ENCODE measurements around the gene MYL7. TPM values are rescaled to one million over a fixed set of nuclear protein-coding genes. Genes with fewer than 3 reads are reported as not detected.

The MYL7 gene
- total RNA-seq, 1 donor from 2014 or later, result 518 TPM

GRCh38 chr7:44159824-44160630 lies 18.9 kb upstream of the MYL7 start:
- no peaks in the 10 kb centered on the region for H3K27me3 ChIP-seq (ENCODE audit: low read depth)
- no peak overlapping the region for H3K4me3 ChIP-seq
- TF ChIP-seq, protein P1, sequence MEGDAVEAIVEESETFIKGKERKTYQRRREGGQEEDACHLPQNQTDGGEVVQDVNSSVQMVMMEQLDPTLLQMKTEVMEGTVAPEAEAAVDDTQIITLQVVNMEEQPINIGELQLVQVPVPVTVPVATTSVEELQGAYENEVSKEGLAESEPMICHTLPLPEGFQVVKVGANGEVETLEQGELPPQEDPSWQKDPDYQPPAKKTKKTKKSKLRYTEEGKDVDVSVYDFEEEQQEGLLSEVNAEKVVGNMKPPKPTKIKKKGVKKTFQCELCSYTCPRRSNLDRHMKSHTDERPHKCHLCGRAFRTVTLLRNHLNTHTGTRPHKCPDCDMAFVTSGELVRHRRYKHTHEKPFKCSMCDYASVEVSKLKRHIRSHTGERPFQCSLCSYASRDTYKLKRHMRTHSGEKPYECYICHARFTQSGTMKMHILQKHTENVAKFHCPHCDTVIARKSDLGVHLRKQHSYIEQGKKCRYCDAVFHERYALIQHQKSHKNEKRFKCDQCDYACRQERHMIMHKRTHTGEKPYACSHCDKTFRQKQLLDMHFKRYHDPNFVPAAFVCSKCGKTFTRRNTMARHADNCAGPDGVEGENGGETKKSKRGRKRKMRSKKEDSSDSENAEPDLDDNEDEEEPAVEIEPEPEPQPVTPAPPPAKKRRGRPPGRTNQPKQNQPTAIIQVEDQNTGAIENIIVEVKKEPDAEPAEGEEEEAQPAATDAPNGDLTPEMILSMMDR (IDR thresholded peaks at IDR 0.05; ENCODE audit: borderline replicate concordance), result no peak
- H3K4me1 ChIP-seq, result peaks cover 13% of the 10 kb centered on the region
- no peaks in the 10 kb centered on the region for H3K36me3 ChIP-seq
- no peak for DNase-seq
- H3K27ac ChIP-seq (replicated peaks), result no peak overlapping the region
- intact Hi-C loops (cut with micrococcal nuclease), result no loop called here
- no peaks in the 10 kb centered on the region for H3K9me3 ChIP-seq (replicated peaks)

GRCh38 chr7:44158873-44159631 lies 17.9 kb upstream of the MYL7 start:
- Histone ChIP-seq H3K9me3 (replicated peaks) (no peaks in the 10 kb centered on the region), H3K4me3 (no peak overlapping the region), H3K27me3 (ENCODE audit: low read depth) (no peaks in the 10 kb centered on the region), H3K27ac (replicated peaks) (no peak overlapping the region), H3K36me3 (no peaks in the 10 kb centered on the region), H3K4me1 (peaks cover 13% of the 10 kb centered on the region)
- intact Hi-C loops (cut with micrococcal nuclease), result no loop called here
- TF ChIP-seq, protein P1 (IDR thresholded peaks at IDR 0.05; ENCODE audit: borderline replicate concordance), result no peak
- no peak for DNase-seq

DNA sequence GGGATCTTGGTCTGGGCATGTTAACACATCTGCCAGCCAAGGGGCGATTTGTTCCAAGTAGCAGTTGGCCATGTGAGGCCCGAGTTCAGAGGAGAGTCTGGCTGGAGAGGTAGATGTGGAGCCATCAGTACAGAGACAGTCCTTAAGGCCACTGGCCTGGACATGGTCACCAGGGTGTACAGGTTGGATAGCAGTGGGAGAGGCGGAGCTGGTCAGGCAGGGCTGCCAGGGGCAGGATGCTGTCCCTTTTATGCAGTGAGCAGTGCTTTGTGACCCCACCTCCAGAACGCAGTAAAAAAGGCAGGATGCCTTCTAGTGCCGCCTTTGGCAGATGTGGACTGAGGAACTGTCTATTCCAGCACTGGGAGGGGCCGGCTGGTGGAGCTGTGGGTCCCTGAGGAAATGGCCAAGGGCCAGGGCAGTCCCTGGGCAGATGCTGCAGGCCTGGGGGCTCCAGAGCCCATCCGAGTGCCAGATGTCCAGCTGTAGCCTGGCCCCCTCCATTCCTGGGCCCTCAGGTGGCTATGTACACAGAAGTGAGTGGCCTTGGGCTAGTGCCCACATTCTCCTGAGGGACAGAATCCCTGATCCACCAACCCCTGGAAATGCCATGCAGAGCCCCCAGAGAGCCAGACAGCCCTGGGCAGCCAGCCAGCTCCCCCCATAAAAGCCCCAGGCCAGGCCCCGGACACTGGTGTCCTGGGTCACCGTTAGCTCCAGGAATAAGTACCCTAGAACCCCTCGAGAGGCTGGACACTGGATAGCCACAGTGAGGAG lies 17.2 kb upstream of the MYL7 start:
- intact Hi-C loops (cut with micrococcal nuclease), result no loop called here
- DNase-seq, result no peak

DNA sequence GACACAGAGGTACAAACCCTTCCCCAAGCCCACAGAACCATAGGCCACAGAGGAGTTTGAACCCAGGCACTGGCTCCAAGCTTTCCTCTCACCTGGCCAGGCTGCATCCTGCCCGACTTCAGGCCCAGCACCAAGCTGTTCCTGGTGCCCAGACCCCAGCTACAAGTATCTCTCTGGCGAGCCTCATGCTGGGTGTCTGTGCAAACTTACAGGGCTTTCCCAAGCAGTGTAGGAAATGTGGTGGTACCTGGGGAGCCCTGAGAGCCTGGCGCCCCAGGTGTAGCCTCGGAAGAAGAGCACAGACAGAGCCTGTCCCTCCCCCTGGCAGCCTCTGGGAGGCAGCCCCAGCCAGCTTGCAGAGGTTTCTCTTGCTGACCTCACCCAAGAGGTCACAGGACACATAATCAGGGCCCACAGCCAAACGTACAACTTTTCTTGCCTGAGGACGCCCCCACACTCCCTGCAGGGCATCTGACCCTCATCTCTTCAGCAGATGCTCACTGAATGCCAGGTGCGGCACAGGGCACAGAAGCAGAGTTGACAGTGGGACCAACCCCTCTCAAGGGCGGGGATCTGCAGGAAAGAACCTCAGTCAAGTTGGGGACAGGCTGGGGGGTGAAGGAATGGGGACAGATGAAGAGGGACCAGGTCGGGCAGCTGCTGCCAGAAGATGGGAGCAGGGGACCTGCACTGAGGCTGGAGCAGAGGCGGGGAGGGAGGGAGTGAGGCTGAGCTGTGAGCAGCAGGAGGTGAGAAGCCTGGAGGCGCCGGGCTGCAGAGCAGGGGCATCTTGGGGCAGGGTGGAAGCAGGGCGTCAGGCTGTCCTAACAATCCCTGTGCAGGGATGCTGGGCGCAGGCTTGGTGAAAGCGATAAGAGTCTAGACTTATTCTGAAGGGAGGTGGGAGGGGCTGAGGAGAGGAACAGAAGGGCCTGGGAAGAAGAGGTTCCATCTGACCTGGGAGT lies 16.3 kb upstream of the MYL7 start:
- Histone ChIP-seq H3K4me3 (no peak overlapping the region), H3K27ac (replicated peaks) (no peak overlapping the region), H3K36me3 (no peaks in the 10 kb centered on the region), H3K27me3 (ENCODE audit: low read depth) (no peaks in the 10 kb centered on the region), H3K4me1 (peaks cover 13% of the 10 kb centered on the region), H3K9me3 (replicated peaks) (no peaks in the 10 kb centered on the region)
- TF ChIP-seq, protein P1 (IDR thresholded peaks at IDR 0.05; ENCODE audit: borderline replicate concordance), result no peak
- no peak for DNase-seq
- intact Hi-C loops (cut with micrococcal nuclease), result no loop called here

More for the DNA sequence above, 17.2 kb upstream of the MYL7 start:
- H3K27me3 ChIP-seq (ENCODE audit: low read depth), result no peaks in the 10 kb centered on the region
- TF ChIP-seq, protein P1 (IDR thresholded peaks at IDR 0.05; ENCODE audit: borderline replicate concordance), result no peak
- H3K4me1 ChIP-seq, result peaks cover 13% of the 10 kb centered on the region
- no peak overlapping the region for H3K27ac ChIP-seq (replicated peaks)
- no peaks in the 10 kb centered on the region for H3K36me3 ChIP-seq
- no peak overlapping the region for H3K4me3 ChIP-seq
- no peaks in the 10 kb centered on the region for H3K9me3 ChIP-seq (replicated peaks)
